Mesothelial cell of epicardium (in vitro differentiated cells): ENCODE measurements around the gene ZNF318. TPM values are rescaled to one million over a fixed set of nuclear protein-coding genes. Genes with fewer than 3 reads are reported as not detected.

Source experiments
- DNase-seq, 2 experiments: peaks; one replicate each; pipeline ENCODE4 v3.0.0; 2021; ENCODE audit warnings: low spot score in 2 of 2; ENCODE audit not compliant: unreplicated experiment in 2 of 2
- H3K27ac Mint-ChIP-seq: 2 replicates; pipeline ENCODE4 v1.8.0; 2021; ENCODE audit warnings: mixed read lengths
- H3K27me3 Mint-ChIP-seq: 2 replicates; pipeline ENCODE4 v1.8.0; 2021; ENCODE audit warnings: low read depth, mixed read lengths
- H3K36me3 Mint-ChIP-seq: 2 replicates; pipeline ENCODE4 v1.8.0; 2021; ENCODE audit warnings: mixed read lengths
- H3K4me1 Mint-ChIP-seq: 2 replicates; pipeline ENCODE4 v1.8.0; 2021; ENCODE audit warnings: mixed read lengths
- H3K4me3 Mint-ChIP-seq: 2 replicates; pipeline ENCODE4 v1.8.0; 2021; ENCODE audit warnings: mild to moderate bottlenecking, moderate library complexity, mixed read lengths
- H3K9me3 Mint-ChIP-seq: 2 replicates; pipeline ENCODE4 v1.8.0; 2021; ENCODE audit warnings: mixed read lengths
- CTCF ChIP-seq: fragments of 200-600 bp; sonication (generic); IDR thresholded peaks from one replicate; pipeline ENCODE4 v1.5.0; 2021; ENCODE audit warnings: antibody characterized with exemption; ENCODE audit not compliant: unreplicated experiment
- total RNA-seq: library from RNA; stranded (reverse); gene quantifications from 3 replicates; pipeline ENCODE4 v1.2.1, GENCODE V29; 2021

Gene ZNF318
- total RNA-seq, 1 donor from 2014 or later = 29.0 TPM

GRCh38 chr6:43325876-43326275, 43.6 kb downstream of the ZNF318 start:
- no peak overlapping the region for H3K4me3 Mint-ChIP-seq
- no peaks in the 10 kb centered on the region for H3K27me3 Mint-ChIP-seq
- H3K36me3 Mint-ChIP-seq = peaks cover 5% of the 10 kb centered on the region
- DNase-seq = no peak
- no peaks in the 10 kb centered on the region for H3K4me1 Mint-ChIP-seq
- no peak overlapping the region for H3K27ac Mint-ChIP-seq
- peaks cover 6% of the 10 kb centered on the region for H3K9me3 Mint-ChIP-seq
- no peak for TF ChIP-seq CTCF

- DNase-seq = no peak
- Mint-ChIP-seq H3K4me3 (no peak overlapping the region), H3K27me3 (peaks cover 3% of the 10 kb centered on the region), H3K4me1 (no peaks in the 10 kb centered on the region), H3K27ac (no peak overlapping the region), H3K9me3 (no peaks in the 10 kb centered on the region), H3K36me3 (no peaks in the 10 kb centered on the region)
- no peak for TF ChIP-seq CTCF
Observed at GRCh38 chr6:43318011-43318410, 51.4 kb downstream of the ZNF318 start.

GRCh38 chr6:43313813-43314212, 55.6 kb downstream of the ZNF318 start:
- Mint-ChIP-seq H3K27me3 (peaks cover 11% of the 10 kb centered on the region), H3K36me3 (no peaks in the 10 kb centered on the region), H3K4me1 (peaks cover 6% of the 10 kb centered on the region), H3K27ac (no peak overlapping the region), H3K9me3 (no peaks in the 10 kb centered on the region), H3K4me3 (no peak overlapping the region)
- no peak for TF ChIP-seq CTCF
- no peak for DNase-seq

- Mint-ChIP-seq H3K27me3 (peaks cover 23% of the 10 kb centered on the region), H3K36me3 (no peaks in the 10 kb centered on the region), H3K4me3 (no peak overlapping the region), H3K27ac (no peak overlapping the region), H3K4me1 (peaks cover 9% of the 10 kb centered on the region), H3K9me3 (no peaks in the 10 kb centered on the region)
- no peak for TF ChIP-seq CTCF
- no peak for DNase-seq
Observed at GRCh38 chr6:43311666-43312065, 57.8 kb downstream of the ZNF318 start.

- no peak overlapping the region for H3K27ac Mint-ChIP-seq
- H3K4me3 Mint-ChIP-seq = no peak overlapping the region
- H3K9me3 Mint-ChIP-seq = no peaks in the 10 kb centered on the region
- H3K4me1 Mint-ChIP-seq = peaks cover 9% of the 10 kb centered on the region
- H3K27me3 Mint-ChIP-seq = peaks cover 23% of the 10 kb centered on the region
- TF ChIP-seq CTCF = no peak
- no peaks in the 10 kb centered on the region for H3K36me3 Mint-ChIP-seq
- DNase-seq = no peak
Observed at GRCh38 chr6:43310624-43311023, 58.8 kb downstream of the ZNF318 start.

- H3K4me1 Mint-ChIP-seq = peaks cover 9% of the 10 kb centered on the region
- no peak overlapping the region for H3K27ac Mint-ChIP-seq
- H3K9me3 Mint-ChIP-seq = no peaks in the 10 kb centered on the region
- no peak for TF ChIP-seq CTCF
- DNase-seq = no peak
- H3K36me3 Mint-ChIP-seq = no peaks in the 10 kb centered on the region
- H3K4me3 Mint-ChIP-seq = no peak overlapping the region
- H3K27me3 Mint-ChIP-seq = peaks cover 19% of the 10 kb centered on the region
Observed at GRCh38 chr6:43310134-43310533, 59.3 kb downstream of the ZNF318 start.
